GM18868 (cell line): ENCODE measurements around the gene FAM3A.
"Not testable (repeated sequence)": the region's sequence is repeated elsewhere in the genome, so short reads cannot be mapped to it uniquely, and the experiment has no call there.

ENCODE experiments used
- ATAC-seq: cut with Tn5 transposase; IDR thresholded peaks from one replicate; pipeline ENCODE4 v1.9.1; 2021; ENCODE audit warnings: mild to moderate bottlenecking, moderate library complexity; ENCODE audit not compliant: unreplicated experiment

FAM3A gene

GRCh38 chrX:154505734-154506133 is 10.3 kb downstream of the FAM3A start:
- no peak for ATAC-seq

- no peak for ATAC-seq
Measured at GRCh38 chrX:154502989-154503388, 13.0 kb downstream of the FAM3A start.

- no peak for ATAC-seq
Measured at GRCh38 chrX:154502098-154502497, 13.9 kb downstream of the FAM3A start.

GRCh38 chrX:154501423-154501822 is 14.6 kb downstream of the FAM3A start:
- ATAC-seq = not testable (repeated sequence)

- ATAC-seq = not testable (repeated sequence)
Measured at GRCh38 chrX:154496591-154497137, 19.4 kb downstream of the FAM3A start.

- ATAC-seq = no peak
Measured at GRCh38 chrX:154495472-154495922, 20.5 kb downstream of the FAM3A start.

- ATAC-seq = no peak
Measured at GRCh38 chrX:154494715-154495114, 21.3 kb downstream of the FAM3A start.

GRCh38 chrX:154490414-154491083 is 25.5 kb downstream of the FAM3A start, which contains the start of gene SLC10A3:
SLC10A3 (minus strand) TSS chrX:154490629; CDS start chrX:154488940, 1,689 bp downstream.
- ATAC-seq = peak; percentile 90

- peak; percentile 13 for ATAC-seq
Measured at GRCh38 chrX:154490021-154490413, 26.0 kb downstream of the FAM3A start.

- no peak for ATAC-seq
Measured at GRCh38 chrX:154489182-154489581, 26.9 kb downstream of the FAM3A start.

GRCh38 chrX:154488336-154489075 is 27.5 kb downstream of the FAM3A start:
- ATAC-seq = no peak

GRCh38 chrX:154487518-154488290 is 28.3 kb downstream of the FAM3A start:
- ATAC-seq = no peak

GRCh38 chrX:154486396-154487207 is 29.4 kb downstream of the FAM3A start, which contains the start of gene UBL4A:
UBL4A (minus strand) TSS chrX:154486615; CDS start chrX:154486584, 31 bp downstream.
- ATAC-seq = peak; percentile 29

GRCh38 chrX:154486052-154486395 is 30.0 kb downstream of the FAM3A start:
- ATAC-seq = no peak

- ATAC-seq = no peak
Measured at GRCh38 chrX:154485150-154486051, 30.6 kb downstream of the FAM3A start.

- no peak for ATAC-seq
Measured at GRCh38 chrX:154484255-154485149, 31.5 kb downstream of the FAM3A start.

GRCh38 chrX:154483325-154483724 is 32.7 kb downstream of the FAM3A start:
- no peak for ATAC-seq

GRCh38 chrX:154482786-154483185 is 33.2 kb downstream of the FAM3A start:
- no peak for ATAC-seq
